IPS DF 4.7 (cell line): ENCODE results near the gene TTLL11.

Experiments used
- DNase-seq: peaks from one replicate; pipeline ENCODE4 v3.0.0-alpha.2; 2013; ENCODE audit warnings: low spot score; ENCODE audit errors: extremely low read depth

Gene TTLL11

GRCh38 chr9:121883281-121884056 lies 209.6 kb downstream of the TTLL11 start:
- no peak for DNase-seq

GRCh38 chr9:121881920-121882500 lies 211.1 kb downstream of the TTLL11 start:
- no peak for DNase-seq

GRCh38 chr9:121880343-121880898 lies 212.7 kb downstream of the TTLL11 start:
- DNase-seq, result no peak

GRCh38 chr9:121878271-121878822 lies 214.8 kb downstream of the TTLL11 start:
- DNase-seq, result no peak

GRCh38 chr9:121876658-121877271 lies 216.3 kb downstream of the TTLL11 start:
- DNase-seq, result no peak

- no peak for DNase-seq
Measured at GRCh38 chr9:121876255-121876654, 216.9 kb downstream of the TTLL11 start.

- no peak for DNase-seq
Measured at GRCh38 chr9:121874524-121874923, 218.6 kb downstream of the TTLL11 start.

GRCh38 chr9:121871431-121872025 lies 221.6 kb downstream of the TTLL11 start:
- DNase-seq, result no peak

- no peak for DNase-seq
Measured at GRCh38 chr9:121870271-121870670, 222.8 kb downstream of the TTLL11 start.

- no peak for DNase-seq
Measured at GRCh38 chr9:121868626-121869025, 224.5 kb downstream of the TTLL11 start.

- DNase-seq, result no peak
Measured at GRCh38 chr9:121866927-121867326, 226.2 kb downstream of the TTLL11 start.

- no peak for DNase-seq
Measured at GRCh38 chr9:121865884-121866283, 227.2 kb downstream of the TTLL11 start.

GRCh38 chr9:121865060-121865459 lies 228.0 kb downstream of the TTLL11 start:
- DNase-seq, result no peak

GRCh38 chr9:121863955-121864354 lies 229.2 kb downstream of the TTLL11 start:
- no peak for DNase-seq

GRCh38 chr9:121862371-121863332 lies 230.5 kb downstream of the TTLL11 start:
- DNase-seq, result no peak

GRCh38 chr9:121861501-121862180 lies 231.5 kb downstream of the TTLL11 start:
- DNase-seq, result no peak

GRCh38 chr9:121860744-121861143 lies 232.4 kb downstream of the TTLL11 start:
- DNase-seq, result no peak

GRCh38 chr9:121860213-121860612 lies 232.9 kb downstream of the TTLL11 start:
- no peak for DNase-seq

- no peak for DNase-seq
Measured at GRCh38 chr9:121859646-121860045, 233.5 kb downstream of the TTLL11 start.

- no peak for DNase-seq
Measured at GRCh38 chr9:121858788-121859187, 234.3 kb downstream of the TTLL11 start.
